IMR-90 (cell line): Measurements from ENCODE around the gene JSRP1. TPM values are rescaled to one million over a fixed set of nuclear protein-coding genes. Genes with fewer than 3 reads are reported as not detected.

Experiments used
- ATAC-seq: fragments of 200-7000 bp; cut with Tn5 transposase; 2 replicates; pipeline ENCODE4 v1.9.1; 2020; ENCODE audit warnings: low read depth, mild to moderate bottlenecking, moderate library complexity
- BruUV-seq: library from RNA; stranded (reverse); fragments of 400-500 nt; replicated peaks from 2 replicates; lab custom pipeline; 2021; lab: Mats Ljungman, UMichigan
- CTCF ChIA-PET: fragments of 300-600 bp; formaldehyde crosslinking; extraction: SDS; loops from one replicate; lab custom pipeline; 2021; ENCODE audit warnings: antibody characterized with exemption; lab: Yijun Ruan, JAX
- POLR2A ChIA-PET: fragments of 300-600 bp; sonication (Branson Sonifier 250); formaldehyde crosslinking; loops from one replicate; lab custom pipeline; 2022; ENCODE audit warnings: antibody characterized with exemption; ENCODE audit not compliant: unreplicated experiment; lab: Charles Lee
- DNase-seq: peaks from one replicate; pipeline ENCODE4 v3.0.0; 2013
- H2AFZ ChIP-seq: replicated peaks from 2 replicates; pipeline ENCODE3; 2013; ENCODE audit warnings: low read length, mild to moderate bottlenecking; ENCODE audit not compliant: poor library complexity
- H2AK5ac ChIP-seq: 2 replicates; pipeline ENCODE4 v1.6.1; 2013; ENCODE audit warnings: low read depth, low read length, inconsistent platforms
- H2AK9ac ChIP-seq: replicated peaks from 2 replicates; pipeline ENCODE3; 2013; ENCODE audit warnings: mild to moderate bottlenecking, low read depth, low read length, moderate library complexity; ENCODE audit not compliant: poor library complexity
- H2BK120ac ChIP-seq: 2 replicates; pipeline ENCODE4 v1.6.1; 2013; ENCODE audit warnings: low read depth, low read length, inconsistent platforms
- H2BK15ac ChIP-seq: 3 replicates; pipeline ENCODE4 v1.6.1; 2013; ENCODE audit warnings: low read depth, low read length, inconsistent platforms
- H2BK20ac ChIP-seq: 2 replicates; pipeline ENCODE4 v1.6.1; 2013; ENCODE audit warnings: low read depth, mild to moderate bottlenecking, inconsistent platforms, low read length, moderate library complexity
- H2BK5ac ChIP-seq: 2 replicates; pipeline ENCODE4 v1.6.1; 2013; ENCODE audit warnings: mild to moderate bottlenecking, low read depth, low read length, inconsistent platforms; ENCODE audit not compliant: poor library complexity, severe bottlenecking
- H3K14ac ChIP-seq: replicated peaks from 2 replicates; pipeline ENCODE4 v1.6.1; 2013; ENCODE audit warnings: low read depth, low read length, inconsistent platforms
- H3K18ac ChIP-seq: 2 replicates; pipeline ENCODE4 v1.6.1; 2013; ENCODE audit warnings: low read depth, low read length, control low read depth
- H3K23ac ChIP-seq: 2 replicates; pipeline ENCODE4 v1.6.1; 2013; ENCODE audit warnings: low read depth, low read length, inconsistent platforms
- H3K27ac ChIP-seq: 2 replicates; pipeline ENCODE4 v1.5.1; 2013; ENCODE audit warnings: mild to moderate bottlenecking, control low read depth, low read length; ENCODE audit not compliant: insufficient read depth
- H3K27me3 ChIP-seq: 2 replicates; pipeline ENCODE4 v1.6.1; 2013; ENCODE audit warnings: low read length; ENCODE audit not compliant: control insufficient read depth, insufficient read depth
- H3K36me3 ChIP-seq: 2 replicates; pipeline ENCODE4 v1.6.1; 2013; ENCODE audit warnings: low read length, mixed read lengths; ENCODE audit not compliant: control insufficient read depth, insufficient read depth
- H3K4ac ChIP-seq: 2 replicates; pipeline ENCODE4 v1.6.1; 2013; ENCODE audit warnings: low read depth, low read length, inconsistent platforms
- H3K4me1 ChIP-seq: 2 replicates; pipeline ENCODE4 v1.6.1; 2013; ENCODE audit warnings: low read length, mixed read lengths; ENCODE audit not compliant: control insufficient read depth, insufficient read depth
- H3K4me2 ChIP-seq: 2 replicates; pipeline ENCODE4 v1.6.1; 2013; ENCODE audit warnings: low read depth, mild to moderate bottlenecking, control low read depth, low read length, moderate library complexity
- H3K4me3 ChIP-seq: 2 replicates; pipeline ENCODE4 v1.5.1; 2013; ENCODE audit warnings: low read depth, mild to moderate bottlenecking, control low read depth, low read length, moderate library complexity; ENCODE audit not compliant: insufficient read depth
- H3K56ac ChIP-seq: 2 replicates; pipeline ENCODE4 v1.6.1; 2013; ENCODE audit warnings: low read length, inconsistent platforms; ENCODE audit not compliant: insufficient read depth; ENCODE audit errors: extremely low read depth
- H3K79me1 ChIP-seq, 2 experiments: 2 replicates each; pipeline ENCODE4 v1.6.1; 2013; ENCODE audit warnings: low read length in 2 of 2, inconsistent platforms in 1 of 2, low read depth in 1 of 2
- H3K9ac ChIP-seq: 2 replicates; pipeline ENCODE4 v1.6.1; 2013; ENCODE audit warnings: low read depth, low read length, control low read depth
- H3K9me1 ChIP-seq: 2 replicates; pipeline ENCODE4 v1.6.1; 2013; ENCODE audit warnings: low read length, inconsistent platforms; ENCODE audit not compliant: insufficient read depth
- H3K9me3 ChIP-seq: 2 replicates; pipeline ENCODE4 v1.6.1; 2013; ENCODE audit warnings: low read length; ENCODE audit not compliant: control insufficient read depth, insufficient read depth
- H4K20me1 ChIP-seq: 2 replicates; pipeline ENCODE4 v1.6.1; 2013; ENCODE audit warnings: low read length, inconsistent platforms; ENCODE audit not compliant: insufficient read depth
- H4K5ac ChIP-seq: 2 replicates; pipeline ENCODE4 v1.6.1; 2013; ENCODE audit warnings: mild to moderate bottlenecking, low read depth, low read length, control low read depth
- H4K8ac ChIP-seq, 2 experiments: 2 replicates each; pipeline ENCODE4 v1.6.1; 2013; ENCODE audit warnings: low read depth in 2 of 2, low read length in 2 of 2, control low read depth in 1 of 2, inconsistent platforms in 1 of 2
- H4K91ac ChIP-seq: 2 replicates; pipeline ENCODE4 v1.6.1; 2013; ENCODE audit warnings: low read depth, low read length, inconsistent platforms; ENCODE audit not compliant: insufficient read depth
- BHLHE40 ChIP-seq: fragments of 150-350 bp; IDR thresholded peaks from 2 replicates; pipeline ENCODE4 v1.6.1; 2016; ENCODE audit warnings: mild to moderate bottlenecking, low read depth, low read length
- CEBPB ChIP-seq: IDR thresholded peaks from 2 replicates; pipeline ENCODE4 v1.6.1; 2012; ENCODE audit warnings: low read depth, low read length, improper control_type of control experiment
- CHD1 ChIP-seq: IDR thresholded peaks from 2 replicates; pipeline ENCODE4 v1.6.1; 2012; ENCODE audit warnings: low read depth, low read length, improper control_type of control experiment
- CTCF ChIP-seq: conservative IDR thresholded peaks from 2 replicates; pipeline ENCODE4 v1.5.1; 2012; ENCODE audit warnings: mild to moderate bottlenecking, low read depth, low read length, improper control_type of control experiment
- ELK1 ChIP-seq: fragments of 150-350 bp; IDR thresholded peaks from 2 replicates; pipeline ENCODE4 v1.6.1; 2016; ENCODE audit warnings: low read depth, mild to moderate bottlenecking, low read length, moderate library complexity, borderline replicate concordance
- FOS ChIP-seq: fragments of 150-350 bp; IDR thresholded peaks from 2 replicates; pipeline ENCODE4 v1.6.1; 2016; ENCODE audit warnings: low read depth, low read length
- MAFK ChIP-seq: IDR thresholded peaks from 2 replicates; pipeline ENCODE4 v1.6.1; 2012; ENCODE audit warnings: low read depth, low read length, improper control_type of control experiment
- MAZ ChIP-seq: IDR thresholded peaks from 2 replicates; pipeline ENCODE4 v1.6.1; 2012; ENCODE audit warnings: low read depth, mild to moderate bottlenecking, low read length, improper control_type of control experiment, moderate library complexity, borderline replicate concordance
- MXI1 ChIP-seq: IDR thresholded peaks from 2 replicates; pipeline ENCODE4 v1.6.1; 2012; ENCODE audit warnings: low read depth, mild to moderate bottlenecking, low read length, moderate library complexity, borderline replicate concordance
- NFE2L2 ChIP-seq: fragments of 150-350 bp; IDR thresholded peaks from 2 replicates; pipeline ENCODE4 v1.6.1; 2016; ENCODE audit warnings: low read depth, mild to moderate bottlenecking, low read length
- POLR2A ChIP-seq: IDR thresholded peaks from 2 replicates; pipeline ENCODE4 v1.6.1; 2012; ENCODE audit warnings: mild to moderate bottlenecking, low read depth, low read length
- RCOR1 ChIP-seq: IDR thresholded peaks from 2 replicates; pipeline ENCODE4 v1.6.1; 2012; ENCODE audit warnings: mild to moderate bottlenecking, low read length, improper control_type of control experiment; ENCODE audit not compliant: insufficient replicate concordance
- SMC3 ChIP-seq: fragments of 150-350 bp; IDR thresholded peaks from 2 replicates; pipeline ENCODE4 v1.6.1; 2016; ENCODE audit warnings: low read depth, mild to moderate bottlenecking, antibody characterized with exemption, low read length, moderate library complexity
- WGBS, 2 experiments: methylation state at CpG; one replicate each; pipeline versions ENCODE4 v1.1.5 to v1.1.7; 2013; ENCODE audit warnings: missing lambda C conversion rate in 2 of 2; ENCODE audit not compliant: insufficient read length in 1 of 2; ENCODE audit errors: extremely low coverage in 2 of 2; 5-methylcytosine and 5-hydroxymethylcytosine counted together
- dilution Hi-C: fragments of 300-500 bp; cut with HindIII; formaldehyde crosslinking; loops from one replicate; pipeline ENCODE4 v1.14.3; 2018; ENCODE audit warnings: low sequenced_read_pairs; ENCODE audit not compliant: unreplicated experiment
- in situ Hi-C: fragments of 300-500 bp; cut with MboI; formaldehyde crosslinking; loops from 3 replicates; pipeline ENCODE4 v1.14.3; 2019; ENCODE audit warnings: low sequenced_read_pairs, inconsistent platforms, mixed read lengths
- intact Hi-C: fragments of 100-400 bp; cut with micrococcal nuclease; formaldehyde crosslinking; loops from 2 replicates; pipeline ENCODE4 v1.10.0; 2022
- polyA plus RNA-seq, 3 experiments: library from polyadenylated mRNA; depleted of rRNA; stranded (reverse); fragments of >200 nt; gene quantifications; 2 replicates each; pipeline ENCODE4 v1.2.3, GENCODE V29; 2012; ENCODE audit warnings: low replicate concordance in 1 of 3
- total RNA-seq: library from RNA; depleted of rRNA; stranded (reverse); fragments of >200 nt; gene quantifications from 2 replicates; pipeline ENCODE4 v1.2.3, GENCODE V29; 2012

The JSRP1 gene
- total and polyA plus RNA-seq, 2 of the 4 experiments (the other 2 are of a cell fraction), result not detected

GRCh38 chr19:2283835-2284507, 27.8 kb upstream of the JSRP1 start:
- no peak overlapping the region for H4K8ac ChIP-seq
- peaks cover 7% of the 10 kb centered on the region for H3K4me1 ChIP-seq
- H4K20me1 ChIP-seq, result peaks cover 6% of the 10 kb centered on the region
- no peak overlapping the region for H4K5ac ChIP-seq
- no TSS peak for BruUV-seq
- ATAC-seq (no peak), DNase-seq (no peak)
- no peak overlapping the region for H3K27ac ChIP-seq
- CTCF ChIA-PET, result no interaction called here
- no peak overlapping the region for H4K91ac ChIP-seq
- H3K18ac ChIP-seq, result no peak overlapping the region
- H2AK9ac ChIP-seq, result no peak overlapping the region
- H3K79me1 ChIP-seq, result no peaks in the 10 kb centered on the region
- POLR2A ChIA-PET, result no interaction called here
- no peak overlapping the region for H3K4ac ChIP-seq
- dilution Hi-C loops, result no loop called here
- no peaks in the 10 kb centered on the region for H3K9me1 ChIP-seq
- no peak overlapping the region for H3K4me3 ChIP-seq
- H2BK5ac ChIP-seq, result no peak overlapping the region
- no peak overlapping the region for H2BK120ac ChIP-seq
- H2BK15ac ChIP-seq, result no peak overlapping the region
- TF ChIP-seq FOS (no peak), POLR2A (no peak), CEBPB (no peak), MXI1 (no peak), NFE2L2 (no peak), MAFK (no peak), BHLHE40 (no peak), CHD1 (no peak), MAZ (no peak), SMC3 (no peak), ELK1 (no peak), CTCF (no peak), RCOR1 (no peak)
- no peak overlapping the region for H3K23ac ChIP-seq
- no peaks in the 10 kb centered on the region for H3K36me3 ChIP-seq
- H3K27me3 ChIP-seq, result peaks cover 27% of the 10 kb centered on the region
- 100% methylated on average over 2 of the region's 8 CpGs; no CpG with 5 or more reads in 1 of the 2 experiments for WGBS, 2 experiments
- no peak overlapping the region for H3K14ac ChIP-seq
- no peak overlapping the region for H3K4me2 ChIP-seq
- no peaks in the 10 kb centered on the region for H3K9me3 ChIP-seq
- H3K9ac ChIP-seq, result no peak overlapping the region
- H2AK5ac ChIP-seq, result no peak overlapping the region
- H2AFZ ChIP-seq, result no peak overlapping the region
- intact Hi-C loops, result no loop called here
- H3K56ac ChIP-seq, result no peak overlapping the region
- in situ Hi-C loops, result no loop called here
- no peak overlapping the region for H2BK20ac ChIP-seq
